WTC11 (cell line): ENCODE measurements around the gene H6PD. TPM values are rescaled to one million over a fixed set of nuclear protein-coding genes. Genes with fewer than 3 reads are reported as not detected.

Experiments used
- ATAC-seq: fragments of 200-7000 bp; cut with Tn5 transposase; 2 replicates; pipeline ENCODE4 v1.10.0; 2021; ENCODE audit warnings: mild to moderate bottlenecking, moderate library complexity
- CTCF ChIA-PET: fragments of 300-600 bp; sonication (Branson Sonifier 250); formaldehyde crosslinking; loops from one replicate; lab custom pipeline; 2021; ENCODE audit warnings: antibody characterized with exemption; lab: Charles Lee
- POLR2A ChIA-PET: fragments of 350-600 bp; sonication (Branson Sonifier 250); formaldehyde crosslinking; loops from one replicate; lab custom pipeline; 2021; ENCODE audit warnings: antibody characterized with exemption; lab: Charles Lee
- DNase-seq: peaks from one replicate; pipeline ENCODE4 v3.0.0; 2021; ENCODE audit warnings: low spot score
- H3K27ac Mint-ChIP-seq: 2 replicates; pipeline ENCODE4 v1.8.0; 2021; ENCODE audit warnings: mixed read lengths
- H3K27me3 Mint-ChIP-seq: 2 replicates; pipeline ENCODE4 v1.8.0; 2021; ENCODE audit warnings: low read depth, mild to moderate bottlenecking, moderate library complexity, mixed read lengths
- H3K36me3 Mint-ChIP-seq: 2 replicates; pipeline ENCODE4 v1.8.0; 2021; ENCODE audit warnings: mixed read lengths
- H3K4me1 Mint-ChIP-seq: 2 replicates; pipeline ENCODE4 v1.8.0; 2022; ENCODE audit warnings: mixed read lengths
- H3K4me3 Mint-ChIP-seq: 2 replicates; pipeline ENCODE4 v1.8.0; 2021; ENCODE audit warnings: mild to moderate bottlenecking, moderate library complexity, mixed read lengths
- H3K9me3 Mint-ChIP-seq: 2 replicates; pipeline ENCODE4 v1.8.0; 2021; ENCODE audit warnings: mixed read lengths
- CBFB ChIP-seq: sonication (generic); formaldehyde crosslinking; IDR thresholded peaks from 2 replicates; pipeline ENCODE4 v1.8.1; 2022; ENCODE audit warnings: mild to moderate bottlenecking, low read depth, missing genetic modification reagents
- ESRRA ChIP-seq: sonication (generic); formaldehyde crosslinking; IDR thresholded peaks from 2 replicates; pipeline ENCODE4 v1.8.1; 2022; ENCODE audit warnings: mild to moderate bottlenecking, missing genetic modification reagents, borderline replicate concordance
- FOXJ3 ChIP-seq: sonication (generic); formaldehyde crosslinking; IDR thresholded peaks from 2 replicates; pipeline ENCODE4 v1.9.0; 2021; ENCODE audit warnings: missing genetic modification reagents, mild to moderate bottlenecking, borderline replicate concordance
- FOXP1 ChIP-seq: sonication (generic); formaldehyde crosslinking; IDR thresholded peaks from 2 replicates; pipeline ENCODE4 v1.8.0; 2022; ENCODE audit warnings: missing genetic modification reagents, mild to moderate bottlenecking, moderate library complexity, borderline replicate concordance
- HMGA2 ChIP-seq: fragments of 250-450 bp; sonication (Bioruptor Pico); IDR thresholded peaks from 2 replicates; pipeline ENCODE4 v1.4.0; 2021; ENCODE audit warnings: mild to moderate bottlenecking, moderate library complexity
- JAZF1 ChIP-seq: fragments of 250-450 bp; sonication (Bioruptor Pico); IDR thresholded peaks from 2 replicates; pipeline ENCODE4 v1.9.0; 2021; ENCODE audit warnings: moderate library complexity, mild to moderate bottlenecking, inconsistent platforms
- NFATC4 ChIP-seq: fragments of 250-450 bp; sonication (Bioruptor Pico); IDR thresholded peaks from 2 replicates; pipeline ENCODE4 v1.9.0; 2021; ENCODE audit warnings: mild to moderate bottlenecking
- NR2C2 ChIP-seq: sonication (generic); formaldehyde crosslinking; IDR thresholded peaks from 2 replicates; pipeline ENCODE4 v1.8.0; 2022; ENCODE audit warnings: mild to moderate bottlenecking, missing genetic modification reagents
- SMAD3 ChIP-seq: sonication (generic); formaldehyde crosslinking; IDR thresholded peaks from 2 replicates; pipeline ENCODE4 v1.8.0; 2022; ENCODE audit warnings: missing genetic modification reagents, mild to moderate bottlenecking, borderline replicate concordance
- SOX15 ChIP-seq: fragments of 250-450 bp; sonication (Bioruptor Pico); IDR thresholded peaks from 2 replicates; pipeline ENCODE4 v1.9.0; 2021; ENCODE audit warnings: mild to moderate bottlenecking
- TEAD4 ChIP-seq: sonication (generic); formaldehyde crosslinking; IDR thresholded peaks from 2 replicates; pipeline ENCODE4 v1.8.0; 2022; ENCODE audit warnings: mild to moderate bottlenecking, missing genetic modification reagents
- ZBTB21 ChIP-seq: sonication (generic); formaldehyde crosslinking; IDR thresholded peaks from 2 replicates; pipeline ENCODE4 v1.8.1; 2023; ENCODE audit warnings: mild to moderate bottlenecking, missing genetic modification reagents, borderline replicate concordance
- ZNF138 ChIP-seq: sonication (generic); formaldehyde crosslinking; conservative IDR thresholded peaks from 2 replicates; pipeline ENCODE4 v1.8.1; 2022; ENCODE audit warnings: mild to moderate bottlenecking, moderate library complexity, missing genetic modification reagents
- total RNA-seq: library from RNA; stranded (reverse); gene quantifications from 3 replicates; pipeline ENCODE4 v1.2.3, GENCODE V29; 2021
- TF ChIP-seq, protein P1 (sequence below): sonication (generic); formaldehyde crosslinking; IDR thresholded peaks from 2 replicates; pipeline ENCODE4 v1.8.0; 2022; ENCODE audit warnings: missing genetic modification reagents
- TF ChIP-seq, protein P2 (sequence below): sonication (generic); formaldehyde crosslinking; IDR thresholded peaks from 2 replicates; pipeline ENCODE4 v1.8.0; 2022; ENCODE audit warnings: mild to moderate bottlenecking, missing genetic modification reagents
- TF ChIP-seq, protein P3 (sequence below): sonication (generic); formaldehyde crosslinking; IDR thresholded peaks from 2 replicates; pipeline ENCODE4 v1.8.0; 2022; ENCODE audit warnings: mild to moderate bottlenecking, missing genetic modification reagents
- TF ChIP-seq, protein P4 (sequence below): sonication (generic); formaldehyde crosslinking; IDR thresholded peaks from 2 replicates; pipeline ENCODE4 v1.8.1; 2023; ENCODE audit warnings: mild to moderate bottlenecking, moderate library complexity, missing genetic modification reagents
- TF ChIP-seq, protein P5 (sequence below): sonication (generic); formaldehyde crosslinking; IDR thresholded peaks from 2 replicates; pipeline ENCODE4 v1.8.1; 2022; ENCODE audit warnings: missing genetic modification reagents, borderline replicate concordance
- TF ChIP-seq, protein P6 (sequence below): sonication (generic); formaldehyde crosslinking; IDR thresholded peaks from 2 replicates; pipeline ENCODE4 v1.8.1; 2022; ENCODE audit warnings: low read depth, mild to moderate bottlenecking, moderate library complexity, missing genetic modification reagents, borderline replicate concordance

H6PD gene
- total RNA-seq, 1 experiment from 2014 or later = 7.4 TPM

DNA sequence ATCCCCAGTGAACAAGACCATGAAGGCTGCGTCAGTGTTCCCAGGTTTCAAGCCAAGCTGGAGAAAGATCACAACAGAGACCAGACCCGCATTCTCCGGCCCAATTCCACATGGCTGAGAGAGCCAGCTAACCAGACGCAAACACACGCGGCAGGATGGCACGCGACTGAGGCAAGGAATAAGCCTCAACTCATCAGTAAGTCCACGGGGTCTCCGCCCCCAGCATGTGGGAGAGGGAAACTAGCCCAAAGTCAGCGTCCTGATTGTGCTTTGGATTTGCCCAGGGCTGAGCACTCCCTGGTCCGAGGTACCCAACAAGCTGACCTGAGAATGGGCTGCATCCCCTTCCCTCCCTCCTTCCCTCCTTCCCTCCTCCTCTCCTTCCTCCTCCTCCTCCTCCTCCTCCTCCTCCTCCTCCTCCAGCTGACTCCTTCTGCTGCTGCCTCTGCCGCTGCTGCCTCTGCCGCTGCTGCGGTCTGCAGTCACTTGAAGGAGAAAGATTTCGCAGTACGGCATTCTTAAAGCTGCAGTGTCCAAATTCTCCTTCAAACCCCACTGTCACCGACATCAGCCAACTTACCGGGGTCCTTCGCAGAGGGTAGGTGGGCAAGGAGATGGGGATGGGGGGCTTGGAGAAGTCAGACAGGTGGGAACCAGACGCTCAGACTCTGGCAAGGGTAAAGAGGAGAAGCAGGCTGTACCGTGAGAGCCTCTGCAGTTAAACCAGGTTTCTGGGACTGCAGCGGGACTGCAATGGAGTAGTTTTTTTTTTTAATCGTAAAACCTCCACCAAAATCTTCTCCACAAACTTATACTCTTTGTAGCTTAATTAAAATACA, 33.0 kb upstream of the H6PD start (continued):
- TF ChIP-seq, protein P1, sequence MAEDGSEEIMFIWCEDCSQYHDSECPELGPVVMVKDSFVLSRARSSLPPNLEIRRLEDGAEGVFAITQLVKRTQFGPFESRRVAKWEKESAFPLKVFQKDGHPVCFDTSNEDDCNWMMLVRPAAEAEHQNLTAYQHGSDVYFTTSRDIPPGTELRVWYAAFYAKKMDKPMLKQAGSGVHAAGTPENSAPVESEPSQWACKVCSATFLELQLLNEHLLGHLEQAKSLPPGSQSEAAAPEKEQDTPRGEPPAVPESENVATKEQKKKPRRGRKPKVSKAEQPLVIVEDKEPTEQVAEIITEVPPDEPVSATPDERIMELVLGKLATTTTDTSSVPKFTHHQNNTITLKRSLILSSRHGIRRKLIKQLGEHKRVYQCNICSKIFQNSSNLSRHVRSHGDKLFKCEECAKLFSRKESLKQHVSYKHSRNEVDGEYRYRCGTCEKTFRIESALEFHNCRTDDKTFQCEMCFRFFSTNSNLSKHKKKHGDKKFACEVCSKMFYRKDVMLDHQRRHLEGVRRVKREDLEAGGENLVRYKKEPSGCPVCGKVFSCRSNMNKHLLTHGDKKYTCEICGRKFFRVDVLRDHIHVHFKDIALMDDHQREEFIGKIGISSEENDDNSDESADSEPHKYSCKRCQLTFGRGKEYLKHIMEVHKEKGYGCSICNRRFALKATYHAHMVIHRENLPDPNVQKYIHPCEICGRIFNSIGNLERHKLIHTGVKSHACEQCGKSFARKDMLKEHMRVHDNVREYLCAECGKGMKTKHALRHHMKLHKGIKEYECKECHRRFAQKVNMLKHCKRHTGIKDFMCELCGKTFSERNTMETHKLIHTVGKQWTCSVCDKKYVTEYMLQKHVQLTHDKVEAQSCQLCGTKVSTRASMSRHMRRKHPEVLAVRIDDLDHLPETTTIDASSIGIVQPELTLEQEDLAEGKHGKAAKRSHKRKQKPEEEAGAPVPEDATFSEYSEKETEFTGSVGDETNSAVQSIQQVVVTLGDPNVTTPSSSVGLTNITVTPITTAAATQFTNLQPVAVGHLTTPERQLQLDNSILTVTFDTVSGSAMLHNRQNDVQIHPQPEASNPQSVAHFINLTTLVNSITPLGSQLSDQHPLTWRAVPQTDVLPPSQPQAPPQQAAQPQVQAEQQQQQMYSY (CRISPR knock-in tag) = no peak
- TF ChIP-seq, protein P2, sequence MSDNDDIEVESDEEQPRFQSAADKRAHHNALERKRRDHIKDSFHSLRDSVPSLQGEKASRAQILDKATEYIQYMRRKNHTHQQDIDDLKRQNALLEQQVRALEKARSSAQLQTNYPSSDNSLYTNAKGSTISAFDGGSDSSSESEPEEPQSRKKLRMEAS (CRISPR knock-in tag) = no peak
- no peak for TF ChIP-seq ESRRA
- TF ChIP-seq, protein P3, sequence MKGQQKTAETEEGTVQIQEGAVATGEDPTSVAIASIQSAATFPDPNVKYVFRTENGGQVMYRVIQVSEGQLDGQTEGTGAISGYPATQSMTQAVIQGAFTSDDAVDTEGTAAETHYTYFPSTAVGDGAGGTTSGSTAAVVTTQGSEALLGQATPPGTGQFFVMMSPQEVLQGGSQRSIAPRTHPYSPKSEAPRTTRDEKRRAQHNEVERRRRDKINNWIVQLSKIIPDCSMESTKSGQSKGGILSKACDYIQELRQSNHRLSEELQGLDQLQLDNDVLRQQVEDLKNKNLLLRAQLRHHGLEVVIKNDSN (CRISPR knock-in tag) = no peak
- TF ChIP-seq, protein P4, sequence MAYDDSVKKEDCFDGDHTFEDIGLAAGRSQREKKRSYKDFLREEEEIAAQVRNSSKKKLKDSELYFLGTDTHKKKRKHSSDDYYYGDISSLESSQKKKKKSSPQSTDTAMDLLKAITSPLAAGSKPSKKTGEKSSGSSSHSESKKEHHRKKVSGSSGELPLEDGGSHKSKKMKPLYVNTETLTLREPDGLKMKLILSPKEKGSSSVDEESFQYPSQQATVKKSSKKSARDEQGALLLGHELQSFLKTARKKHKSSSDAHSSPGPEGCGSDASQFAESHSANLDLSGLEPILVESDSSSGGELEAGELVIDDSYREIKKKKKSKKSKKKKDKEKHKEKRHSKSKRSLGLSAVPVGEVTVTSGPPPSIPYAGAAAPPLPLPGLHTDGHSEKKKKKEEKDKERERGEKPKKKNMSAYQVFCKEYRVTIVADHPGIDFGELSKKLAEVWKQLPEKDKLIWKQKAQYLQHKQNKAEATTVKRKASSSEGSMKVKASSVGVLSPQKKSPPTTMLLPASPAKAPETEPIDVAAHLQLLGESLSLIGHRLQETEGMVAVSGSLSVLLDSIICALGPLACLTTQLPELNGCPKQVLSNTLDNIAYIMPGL (CRISPR knock-in tag) = no peak
- no peak for TF ChIP-seq CBFB
- TF ChIP-seq JAZF1 (CRISPR knock-in tag) = no peak
- no peak for TF ChIP-seq SMAD3 (CRISPR knock-in tag)
- TF ChIP-seq, all 79 proteins: peak for 3

DNA sequence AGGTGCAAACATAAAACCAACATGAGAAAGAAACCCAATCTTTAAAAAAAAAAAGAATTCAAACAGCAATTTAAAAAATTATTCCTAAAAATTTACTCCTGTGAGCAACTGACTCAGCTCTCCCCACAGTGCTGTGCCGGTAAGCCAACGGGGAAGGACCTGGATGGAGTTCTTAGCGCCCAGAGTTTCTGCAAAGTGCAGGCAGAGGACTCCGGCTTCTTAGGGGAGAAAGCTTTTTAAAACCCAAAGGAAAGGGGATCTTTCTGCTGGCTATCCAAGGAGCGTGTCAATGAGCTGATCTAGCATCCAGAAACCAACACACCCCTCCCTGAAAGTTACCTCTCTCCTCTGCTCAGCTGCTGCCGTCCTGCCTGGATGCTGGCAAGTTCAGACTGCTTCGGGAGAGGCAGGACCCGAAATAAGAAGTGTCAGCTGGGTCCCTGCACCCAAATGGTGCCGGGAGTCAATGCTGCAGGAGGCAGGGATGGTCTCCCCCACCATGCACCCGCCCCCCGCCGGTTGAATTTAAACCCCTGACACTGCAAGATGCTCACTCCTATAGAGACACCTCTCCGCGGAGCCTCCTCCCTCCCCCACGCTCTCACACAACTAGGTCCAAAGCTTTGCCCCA, 32.2 kb upstream of the H6PD start:
- CTCF ChIA-PET = interaction anchor here (0.7 to 3.3 kb wide), 15 partner anchors 9 to 353 kb away, joined by 3 to 40 read pairs (median 5); partner anchors contain the start of gene H6PD
- DNase-seq = no peak
- H3K27ac Mint-ChIP-seq = no peak overlapping the region
- ATAC-seq = peak; percentile 5; the same call in 1 of the 2 replicates
- no peaks in the 10 kb centered on the region for H3K9me3 Mint-ChIP-seq
- POLR2A ChIA-PET = interaction anchor here (0.5 to 0.9 kb wide), 4 partner anchors 15 to 1774 kb away, joined by 3 to 7 read pairs (median 5); no protein-coding TSS in a partner anchor
- TF ChIP-seq TEAD4 (CRISPR knock-in tag) (no peak), NFATC4 (CRISPR knock-in tag) (no peak), SOX15 (CRISPR knock-in tag) (no peak)
- TF ChIP-seq, protein P2 (CRISPR knock-in tag) = no peak
- peaks cover 73% of the 10 kb centered on the region for H3K27me3 Mint-ChIP-seq
- no peaks in the 10 kb centered on the region for H3K36me3 Mint-ChIP-seq
- H3K4me3 Mint-ChIP-seq = peak overlapping the region; percentile 57
- peaks cover 24% of the 10 kb centered on the region for H3K4me1 Mint-ChIP-seq

DNA sequence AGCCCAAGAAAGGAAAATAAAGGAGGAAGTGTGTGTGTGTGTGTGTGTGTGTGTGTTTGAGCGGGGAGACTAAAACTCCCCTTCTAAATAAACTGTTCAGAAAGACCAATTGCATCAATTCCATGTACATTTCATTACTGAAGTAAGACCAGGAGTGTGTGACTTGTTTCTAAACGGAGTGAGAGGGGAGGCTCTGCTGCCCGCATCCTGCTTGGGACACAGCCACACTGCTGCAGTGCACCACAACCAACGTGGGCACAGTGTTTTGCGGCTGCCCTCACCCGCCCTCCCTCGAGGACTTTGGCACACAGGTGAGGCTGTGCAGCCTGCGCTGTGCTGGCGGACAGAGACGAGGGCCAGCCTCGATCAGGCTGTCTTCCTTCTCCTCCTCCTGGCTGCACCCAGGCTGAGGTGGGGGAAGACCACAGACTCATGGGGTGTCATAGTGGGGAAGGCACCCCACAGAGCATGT, 31.0 kb upstream of the H6PD start:
- ATAC-seq (no peak), DNase-seq (no peak)
- H3K36me3 Mint-ChIP-seq = no peaks in the 10 kb centered on the region
- H3K27me3 Mint-ChIP-seq = peaks cover 61% of the 10 kb centered on the region
- H3K4me3 Mint-ChIP-seq = no peak overlapping the region
- no peak overlapping the region for H3K27ac Mint-ChIP-seq
- H3K4me1 Mint-ChIP-seq = peaks cover 20% of the 10 kb centered on the region
- CTCF ChIA-PET = interaction anchor here (1.8 kb wide), 1 partner anchor 93 kb away, joined by 5 read pairs; no protein-coding TSS in a partner anchor
- POLR2A ChIA-PET = no interaction called here
- H3K9me3 Mint-ChIP-seq = no peaks in the 10 kb centered on the region
- no peak for TF ChIP-seq FOXP1
- no peak for TF ChIP-seq ZNF138 (CRISPR knock-in tag)
- TF ChIP-seq, protein P3 (CRISPR knock-in tag) = no peak
- TF ChIP-seq, protein P5, sequence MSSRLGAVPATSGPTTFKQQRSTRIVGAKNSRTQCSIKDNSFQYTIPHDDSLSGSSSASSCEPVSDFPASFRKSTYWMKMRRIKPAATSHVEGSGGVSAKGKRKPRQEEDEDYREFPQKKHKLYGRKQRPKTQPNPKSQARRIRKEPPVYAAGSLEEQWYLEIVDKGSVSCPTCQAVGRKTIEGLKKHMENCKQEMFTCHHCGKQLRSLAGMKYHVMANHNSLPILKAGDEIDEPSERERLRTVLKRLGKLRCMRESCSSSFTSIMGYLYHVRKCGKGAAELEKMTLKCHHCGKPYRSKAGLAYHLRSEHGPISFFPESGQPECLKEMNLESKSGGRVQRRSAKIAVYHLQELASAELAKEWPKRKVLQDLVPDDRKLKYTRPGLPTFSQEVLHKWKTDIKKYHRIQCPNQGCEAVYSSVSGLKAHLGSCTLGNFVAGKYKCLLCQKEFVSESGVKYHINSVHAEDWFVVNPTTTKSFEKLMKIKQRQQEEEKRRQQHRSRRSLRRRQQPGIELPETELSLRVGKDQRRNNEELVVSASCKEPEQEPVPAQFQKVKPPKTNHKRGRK (CRISPR knock-in tag) = no peak
- no peak for TF ChIP-seq ZBTB21
- TF ChIP-seq, protein P2 (CRISPR knock-in tag) = no peak
- no peak for TF ChIP-seq NR2C2
- no peak for TF ChIP-seq JAZF1 (CRISPR knock-in tag)
- TF ChIP-seq SMAD3 (CRISPR knock-in tag) = no peak
- TF ChIP-seq, protein P6, sequence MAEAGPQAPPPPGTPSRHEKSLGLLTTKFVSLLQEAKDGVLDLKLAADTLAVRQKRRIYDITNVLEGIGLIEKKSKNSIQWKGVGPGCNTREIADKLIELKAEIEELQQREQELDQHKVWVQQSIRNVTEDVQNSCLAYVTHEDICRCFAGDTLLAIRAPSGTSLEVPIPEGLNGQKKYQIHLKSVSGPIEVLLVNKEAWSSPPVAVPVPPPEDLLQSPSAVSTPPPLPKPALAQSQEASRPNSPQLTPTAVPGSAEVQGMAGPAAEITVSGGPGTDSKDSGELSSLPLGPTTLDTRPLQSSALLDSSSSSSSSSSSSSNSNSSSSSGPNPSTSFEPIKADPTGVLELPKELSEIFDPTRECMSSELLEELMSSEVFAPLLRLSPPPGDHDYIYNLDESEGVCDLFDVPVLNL (CRISPR knock-in tag) = no peak
- no peak for TF ChIP-seq FOXJ3
- no peak for TF ChIP-seq HMGA2 (CRISPR knock-in tag)
